Measurements from ENCODE around the gene STK38L.

GRCh38 chr12:27289414-27289813, 45.3 kb downstream of the STK38L start:
- TF ChIP-seq POLR2AphosphoS5 (IDR thresholded peaks at IDR 0.05) = no peak
- TF ChIP-seq, protein P1, sequence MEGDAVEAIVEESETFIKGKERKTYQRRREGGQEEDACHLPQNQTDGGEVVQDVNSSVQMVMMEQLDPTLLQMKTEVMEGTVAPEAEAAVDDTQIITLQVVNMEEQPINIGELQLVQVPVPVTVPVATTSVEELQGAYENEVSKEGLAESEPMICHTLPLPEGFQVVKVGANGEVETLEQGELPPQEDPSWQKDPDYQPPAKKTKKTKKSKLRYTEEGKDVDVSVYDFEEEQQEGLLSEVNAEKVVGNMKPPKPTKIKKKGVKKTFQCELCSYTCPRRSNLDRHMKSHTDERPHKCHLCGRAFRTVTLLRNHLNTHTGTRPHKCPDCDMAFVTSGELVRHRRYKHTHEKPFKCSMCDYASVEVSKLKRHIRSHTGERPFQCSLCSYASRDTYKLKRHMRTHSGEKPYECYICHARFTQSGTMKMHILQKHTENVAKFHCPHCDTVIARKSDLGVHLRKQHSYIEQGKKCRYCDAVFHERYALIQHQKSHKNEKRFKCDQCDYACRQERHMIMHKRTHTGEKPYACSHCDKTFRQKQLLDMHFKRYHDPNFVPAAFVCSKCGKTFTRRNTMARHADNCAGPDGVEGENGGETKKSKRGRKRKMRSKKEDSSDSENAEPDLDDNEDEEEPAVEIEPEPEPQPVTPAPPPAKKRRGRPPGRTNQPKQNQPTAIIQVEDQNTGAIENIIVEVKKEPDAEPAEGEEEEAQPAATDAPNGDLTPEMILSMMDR (IDR thresholded peaks at IDR 0.05) = no peak
- no peak for TF ChIP-seq POLR2A (IDR thresholded peaks at IDR 0.05)
